K562 (cell line): ENCODE measurements around the gene MPP7. TPM values are rescaled to one million over a fixed set of nuclear protein-coding genes. Genes with fewer than 3 reads are reported as not detected.

ENCODE experiments used
- ATAC-seq: fragments of 200-7000 bp; cut with Tn5 transposase; 3 replicates; pipeline ENCODE4 v1.9.1; 2020; ENCODE audit warnings: moderate library complexity
- BruUV-seq: library from RNA; stranded (reverse); fragments of 400-500 nt; replicated peaks from 2 replicates; lab custom pipeline; 2021; lab: Mats Ljungman, UMichigan
- CTCF ChIA-PET: fragments of 300-600 bp; formaldehyde crosslinking; extraction: SDS; loops from one replicate; lab custom pipeline; 2021; ENCODE audit warnings: low intra/inter-chr PET ratio; lab: Yijun Ruan, JAX
- POLR2A ChIA-PET: fragments of 300-600, 350-650 bp; sonication (Branson Sonifier 250); formaldehyde crosslinking; extraction: SDS; loops from one replicate; lab custom pipeline; 2021; ENCODE audit warnings: antibody characterized with exemption, inconsistent platforms; lab: Yijun Ruan, JAX
- DNase-seq, 4 experiments: peaks; one replicate each; pipeline versions ENCODE4 v3.0.0 to v3.0.0-alpha.2; 2011 to 2018; ENCODE audit warnings: low spot score in 3 of 4, mixed read lengths in 3 of 4; ENCODE audit errors: extremely low read depth in 1 of 4
- FAIRE-seq: peaks from 2 replicates; lab custom pipeline; 2011; peaks lifted over from hg19 to GRCh38; lab: Jason Lieb, UNC
- H2AFZ ChIP-seq: 2 replicates; pipeline ENCODE4 v1.6.0; 2011; ENCODE audit warnings: low read depth, low read length, control low read depth, inconsistent platforms
- H3K27ac ChIP-seq: fragments of 200-600 bp; 3 replicates; pipeline ENCODE4 v1.8.0; 2011; ENCODE audit warnings: low read depth, mild to moderate bottlenecking, control low read depth, inconsistent platforms, low read length, moderate library complexity, mixed read lengths; ENCODE audit errors: extremely low read depth
- H3K27me3 ChIP-seq, 2 experiments: fragments of 300-600 bp in 1 of 2; 2 replicates in 1 of 2; 3 replicates in 1 of 2; pipeline versions ENCODE4 v1.6.0 to v1.8.0; 2011; ENCODE audit warnings: inconsistent platforms in 2 of 2, low read length in 2 of 2, mild to moderate bottlenecking in 1 of 2, mixed read lengths in 1 of 2, moderate library complexity in 1 of 2; ENCODE audit not compliant: control insufficient read depth in 2 of 2, insufficient read depth in 2 of 2
- H3K36me3 ChIP-seq: fragments of 300-600 bp; 3 replicates; pipeline ENCODE4 v1.8.0; 2011; ENCODE audit warnings: mild to moderate bottlenecking, low read length, inconsistent platforms; ENCODE audit not compliant: control insufficient read depth, insufficient read depth
- H3K4me1 ChIP-seq, 2 experiments: fragments of 200-600 bp in 1 of 2; replicated peaks in 1 of 2; 2 replicates in 1 of 2; 3 replicates in 1 of 2; pipeline versions ENCODE4 v1.5.1 to v1.8.0; 2011; ENCODE audit warnings: inconsistent platforms in 2 of 2, low read length in 2 of 2, mild to moderate bottlenecking in 1 of 2, mixed read lengths in 1 of 2, moderate library complexity in 1 of 2; ENCODE audit not compliant: control insufficient read depth in 2 of 2, insufficient read depth in 2 of 2
- H3K4me2 ChIP-seq: 2 replicates; pipeline ENCODE4 v1.6.1; 2011; ENCODE audit warnings: low read length, control low read depth, inconsistent platforms, mixed read lengths; ENCODE audit not compliant: insufficient read depth
- H3K4me3 ChIP-seq: fragments of 200-600 bp; sonication (generic), shearing (Covaris generic); 2 replicates; pipeline ENCODE4 v1.5.1; 2016; ENCODE audit warnings: control low read depth, inconsistent platforms
- H3K79me2 ChIP-seq: fragments of 200-600 bp; 3 replicates; pipeline ENCODE4 v1.8.0; 2011; ENCODE audit warnings: low read length, inconsistent platforms; ENCODE audit not compliant: control insufficient read depth, insufficient read depth
- H3K9ac ChIP-seq, 2 experiments: 2 replicates each; pipeline versions ENCODE4 v1.6.0 to v1.6.1; 2011; ENCODE audit warnings: low read depth in 2 of 2, low read length in 2 of 2, control low read depth in 1 of 2, inconsistent platforms in 1 of 2, mild to moderate bottlenecking in 1 of 2, mixed read lengths in 1 of 2; ENCODE audit not compliant: insufficient read depth in 1 of 2
- H3K9me1 ChIP-seq: one replicate; pipeline ENCODE4 v1.6.0; 2011; ENCODE audit warnings: inconsistent platforms, mild to moderate bottlenecking, low read length, moderate library complexity; ENCODE audit not compliant: control insufficient read depth, insufficient read depth
- H3K9me3 ChIP-seq: replicated peaks from 2 replicates; pipeline ENCODE4 v1.5.1; 2011; ENCODE audit warnings: low read depth, low read length, inconsistent platforms; ENCODE audit not compliant: control insufficient read depth, insufficient read depth
- H4K20me1 ChIP-seq: replicated peaks from 2 replicates; pipeline ENCODE4 v1.6.1; 2011; ENCODE audit warnings: low read length, inconsistent platforms, mixed read lengths; ENCODE audit not compliant: control insufficient read depth, insufficient read depth
- CC2D1A ChIP-seq: fragments of 450-650 bp; IDR thresholded peaks from 2 replicates; pipeline ENCODE4 v1.6.1; 2017; ENCODE audit warnings: mild to moderate bottlenecking
- CHAMP1 ChIP-seq: fragments of 450-650 bp; IDR thresholded peaks from 2 replicates; pipeline ENCODE4 v1.6.1; 2016; ENCODE audit warnings: mild to moderate bottlenecking
- CLOCK ChIP-seq: fragments of 250-450 bp; sonication (Bioruptor Pico); IDR thresholded peaks from 2 replicates; pipeline ENCODE4 v1.4.0; 2020; ENCODE audit warnings: mild to moderate bottlenecking, moderate library complexity, borderline replicate concordance
- CTBP1 ChIP-seq: fragments of 450-650 bp; IDR thresholded peaks from 2 replicates; pipeline ENCODE4 v1.6.1; 2016; ENCODE audit warnings: borderline replicate concordance
- FIP1L1 ChIP-seq: fragments of 200-400 bp; formaldehyde crosslinking; IDR thresholded peaks from 2 replicates; pipeline ENCODE4 v1.6.1; 2018; ENCODE audit warnings: mild to moderate bottlenecking, low read depth, low read length; ENCODE audit not compliant: poor library complexity, severe bottlenecking
- HDAC1 ChIP-seq, 2 experiments: fragments of 450-650 bp; IDR thresholded peaks; 2 replicates each; pipeline ENCODE4 v1.6.1; 2016 to 2017; ENCODE audit warnings: inconsistent platforms in 1 of 2, mild to moderate bottlenecking in 1 of 2, moderate library complexity in 1 of 2
- HNRNPLL ChIP-seq: fragments of 200-400 bp; formaldehyde crosslinking; IDR thresholded peaks from 2 replicates; pipeline ENCODE4 v1.6.1; 2017; ENCODE audit warnings: low read length, low read depth, mild to moderate bottlenecking; ENCODE audit not compliant: poor library complexity, severe bottlenecking
- ILK ChIP-seq: fragments of 450-650 bp; IDR thresholded peaks from 2 replicates; pipeline ENCODE4 v1.6.1; 2016; ENCODE audit warnings: missing genetic modification characterization, low read depth, mild to moderate bottlenecking, missing compliant biosample characterization, moderate library complexity, borderline replicate concordance
- KDM5B ChIP-seq: fragments of 200-600 bp; sonication (generic); IDR thresholded peaks from 2 replicates; pipeline ENCODE4 v1.6.1; 2012; ENCODE audit warnings: low read depth, mild to moderate bottlenecking, moderate library complexity, low read length, control low read depth, inconsistent platforms; ENCODE audit not compliant: insufficient replicate concordance
- NCOA6 ChIP-seq: fragments of 450-650 bp; IDR thresholded peaks from 2 replicates; pipeline ENCODE4 v1.6.1; 2017; ENCODE audit warnings: mild to moderate bottlenecking
- NR2F6 ChIP-seq: fragments of 450-650 bp; formaldehyde crosslinking; IDR thresholded peaks from 2 replicates; pipeline ENCODE4 v1.4.0; 2020; ENCODE audit warnings: mild to moderate bottlenecking
- RBM22 ChIP-seq: fragments of 200-400 bp; formaldehyde crosslinking; IDR thresholded peaks from 2 replicates; pipeline ENCODE4 v1.6.1; 2018; ENCODE audit warnings: low read length, low read depth; ENCODE audit not compliant: poor library complexity, severe bottlenecking
- SMARCB1 ChIP-seq: IDR thresholded peaks from 2 replicates; pipeline ENCODE4 v1.6.1; 2011; ENCODE audit warnings: improper control_type of control experiment, low read depth; ENCODE audit not compliant: insufficient read length
- SNAPC5 ChIP-seq: fragments of 250-450 bp; sonication (Bioruptor Pico); IDR thresholded peaks from 2 replicates; pipeline ENCODE4 v1.8.0; 2021; ENCODE audit warnings: moderate library complexity, mild to moderate bottlenecking, inconsistent platforms
- TSC22D4 ChIP-seq: fragments of 450-650 bp; IDR thresholded peaks from 2 replicates; pipeline ENCODE4 v1.6.1; 2016; ENCODE audit warnings: missing genetic modification characterization, missing biosample characterization, control low read depth
- ZNF57 ChIP-seq: fragments of 450-650 bp; formaldehyde crosslinking; IDR thresholded peaks from 2 replicates; pipeline ENCODE4 v1.4.0; 2020; ENCODE audit warnings: mild to moderate bottlenecking, moderate library complexity
- WGBS: fragments of 100-300 bp; shearing (Covaris generic); methylation state at CpG from one replicate; pipeline ENCODE4 v1.1.6; 2016; ENCODE audit warnings: low coverage, mixed read lengths; ENCODE audit not compliant: insufficient coverage; ENCODE audit errors: missing lambda C conversion rate; 5-methylcytosine and 5-hydroxymethylcytosine counted together
- in situ Hi-C: fragments of 300-500 bp; cut with MboI; formaldehyde crosslinking; loops from 4 replicates; pipeline ENCODE4 v1.15.0; 2018; ENCODE audit warnings: inconsistent platforms, mixed read lengths
- intact Hi-C: fragments of 100-400 bp; cut with micrococcal nuclease; formaldehyde crosslinking; loops from 2 replicates; pipeline ENCODE4 v1.14.2; 2022
- polyA plus RNA-seq, 8 experiments: library from polyadenylated mRNA; depleted of rRNA in 4 of 8; stranded (reverse) in 5 of 8; unstranded in 3 of 8; fragments of >200 nt; fragmentation: Nextera tagmentation in 2 of 8; fragmentation: Illumina TruSeq in 1 of 8; extraction: Ambion mirVana in 2 of 8; extraction: Trizol in 1 of 8; gene quantifications; 2 replicates each; pipeline versions ENCODE4 v1.2.1 to v1.2.3, GENCODE V29; 2011 to 2014; ENCODE audit warnings: inconsistent platforms in 1 of 8, missing spikeins in 1 of 8
- total RNA-seq, 7 experiments: library from RNA; depleted of rRNA in 6 of 7; stranded (reverse); fragments of >200 nt in 6 of 7; fragmentation: Illumina TruSeq in 2 of 7; extraction: Trizol in 2 of 7; gene quantifications; 2 replicates each; pipeline versions ENCODE4 v1.2.1 to v1.2.3, GENCODE V29; 2011 to 2021; ENCODE audit warnings: low replicate concordance in 1 of 7

MPP7 gene
- total and polyA plus RNA-seq, 9 of the 15 experiments (the other 6 are each of a cell fraction or from before 2014, with no cell fraction given) = 0.03 to 0.50 (median 0.23) TPM

- Histone ChIP-seq H4K20me1 (no peaks in the 10 kb centered on the region), H3K4me1 (no peaks in the 10 kb centered on the region), H3K36me3 (no peaks in the 10 kb centered on the region), H3K9ac (no peak overlapping the region), H3K79me2 (no peaks in the 10 kb centered on the region), H3K4me3 (no peak overlapping the region), H3K27me3 (peaks cover 5 to 7% of the 10 kb centered on the region in 2 experiments; a peak in 2 of 5 replicates), H3K27ac (no peak overlapping the region), H3K9me1 (no peaks in the 10 kb centered on the region), H2AFZ (no peak overlapping the region), H3K4me2 (no peak overlapping the region), H3K9me3 (no peaks in the 10 kb centered on the region)
- POLR2A ChIA-PET = interaction anchor here (0.5 to 0.9 kb wide), 3 partner anchors 8 to 1592 kb away, joined by 3 to 4 read pairs (median 3); no protein-coding TSS in a partner anchor
- no peak for DNase-seq
- no peak for FAIRE-seq
- no peak for ATAC-seq
- no TSS peak for BruUV-seq
- no peak for TF ChIP-seq KDM5B
- no peak for TF ChIP-seq TSC22D4 (tag)
- no peak for TF ChIP-seq HNRNPLL
- no peak for TF ChIP-seq NCOA6
- no peak for TF ChIP-seq ILK (tag)
- TF ChIP-seq RBM22 = no peak
- no peak for TF ChIP-seq CC2D1A
- no peak for TF ChIP-seq CLOCK
- no peak for TF ChIP-seq CHAMP1
- no peak for TF ChIP-seq ZNF57 (CRISPR knock-in tag)
- TF ChIP-seq FIP1L1 = no peak
- TF ChIP-seq NR2F6 (CRISPR knock-in tag) = no peak
- no peak for TF ChIP-seq HDAC1 (IDR thresholded peaks at IDR 0.05)
- TF ChIP-seq CTBP1 = no peak
- no peak for TF ChIP-seq SNAPC5 (CRISPR knock-in tag)
- TF ChIP-seq SMARCB1 = no peak
- in situ Hi-C loops = no loop called here
- 2% methylated on average over 7 of the region's 7 CpGs for WGBS
- intact Hi-C loops = no loop called here
- CTCF ChIA-PET = no interaction called here
Observed at GRCh38 chr10:28281726-28282315, 21.0 kb downstream of the MPP7 start.
